ENCODE measurements around the gene F2. TPM values are rescaled to one million over a fixed set of nuclear protein-coding genes. Genes with fewer than 3 reads are reported as not detected.

The F2 gene
- total RNA-seq, 1 donor from 2014 or later: 22.8 TPM

GRCh38 chr11:46690702-46691101 lies 28.3 kb upstream of the F2 start:
- Mint-ChIP-seq H3K27ac (peak overlapping the region; percentile 55), H3K4me1 (ENCODE audit: low read depth) (no peaks in the 10 kb centered on the region), H3K9me3 (ENCODE audit: low read depth) (no peaks in the 10 kb centered on the region), H3K4me3 (ENCODE audit: low read depth) (no peak overlapping the region), H3K36me3 (ENCODE audit: insufficient read depth) (peaks cover 10% of the 10 kb centered on the region), H3K27me3 (no peaks in the 10 kb centered on the region)
- DNase-seq (ENCODE audit: low spot score, unreplicated experiment): no peak
- TF ChIP-seq, protein P1, sequence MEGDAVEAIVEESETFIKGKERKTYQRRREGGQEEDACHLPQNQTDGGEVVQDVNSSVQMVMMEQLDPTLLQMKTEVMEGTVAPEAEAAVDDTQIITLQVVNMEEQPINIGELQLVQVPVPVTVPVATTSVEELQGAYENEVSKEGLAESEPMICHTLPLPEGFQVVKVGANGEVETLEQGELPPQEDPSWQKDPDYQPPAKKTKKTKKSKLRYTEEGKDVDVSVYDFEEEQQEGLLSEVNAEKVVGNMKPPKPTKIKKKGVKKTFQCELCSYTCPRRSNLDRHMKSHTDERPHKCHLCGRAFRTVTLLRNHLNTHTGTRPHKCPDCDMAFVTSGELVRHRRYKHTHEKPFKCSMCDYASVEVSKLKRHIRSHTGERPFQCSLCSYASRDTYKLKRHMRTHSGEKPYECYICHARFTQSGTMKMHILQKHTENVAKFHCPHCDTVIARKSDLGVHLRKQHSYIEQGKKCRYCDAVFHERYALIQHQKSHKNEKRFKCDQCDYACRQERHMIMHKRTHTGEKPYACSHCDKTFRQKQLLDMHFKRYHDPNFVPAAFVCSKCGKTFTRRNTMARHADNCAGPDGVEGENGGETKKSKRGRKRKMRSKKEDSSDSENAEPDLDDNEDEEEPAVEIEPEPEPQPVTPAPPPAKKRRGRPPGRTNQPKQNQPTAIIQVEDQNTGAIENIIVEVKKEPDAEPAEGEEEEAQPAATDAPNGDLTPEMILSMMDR (IDR thresholded peaks at IDR 0.05; ENCODE audit: unreplicated experiment): no peak

DNA sequence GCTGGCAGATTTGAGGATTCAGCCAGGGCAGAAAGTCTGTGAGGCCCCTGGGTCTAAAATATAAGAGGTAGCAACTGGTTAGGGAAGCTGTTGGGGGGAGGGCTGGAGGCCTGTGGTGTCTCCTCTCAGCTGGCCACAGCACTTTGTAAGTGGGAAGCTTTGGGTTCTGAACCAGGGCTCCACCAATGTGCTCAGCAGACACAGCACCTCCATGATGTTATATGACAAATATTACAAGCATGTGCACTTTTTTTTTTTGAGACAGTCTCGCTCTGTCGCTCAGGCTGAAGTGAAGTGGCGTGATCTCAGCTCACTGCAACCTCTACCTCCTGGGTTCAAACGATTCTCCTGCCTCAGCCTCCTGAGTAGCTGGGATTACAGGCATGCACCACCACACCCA lies 26.6 kb upstream of the F2 start:
- no peak overlapping the region for H3K4me3 Mint-ChIP-seq (ENCODE audit: low read depth)
- H3K27me3 Mint-ChIP-seq: no peaks in the 10 kb centered on the region
- H3K9me3 Mint-ChIP-seq (ENCODE audit: low read depth): no peaks in the 10 kb centered on the region
- no peaks in the 10 kb centered on the region for H3K4me1 Mint-ChIP-seq (ENCODE audit: low read depth)
- DNase-seq (ENCODE audit: low spot score, unreplicated experiment): no peak
- TF ChIP-seq, protein P1 (IDR thresholded peaks at IDR 0.05; ENCODE audit: unreplicated experiment): no peak
- H3K27ac Mint-ChIP-seq: no peak overlapping the region
- peaks cover 7% of the 10 kb centered on the region for H3K36me3 Mint-ChIP-seq (ENCODE audit: insufficient read depth)

- DNase-seq (ENCODE audit: low spot score, unreplicated experiment): no peak
- Mint-ChIP-seq H3K27me3 (no peaks in the 10 kb centered on the region), H3K4me3 (ENCODE audit: low read depth) (no peak overlapping the region), H3K36me3 (ENCODE audit: insufficient read depth) (peaks cover 7% of the 10 kb centered on the region), H3K27ac (no peak overlapping the region), H3K4me1 (ENCODE audit: low read depth) (peaks cover 4% of the 10 kb centered on the region), H3K9me3 (ENCODE audit: low read depth) (no peaks in the 10 kb centered on the region)
- TF ChIP-seq, protein P1 (IDR thresholded peaks at IDR 0.05; ENCODE audit: unreplicated experiment): no peak
Measured at GRCh38 chr11:46693597-46694012, 25.4 kb upstream of the F2 start.

DNA sequence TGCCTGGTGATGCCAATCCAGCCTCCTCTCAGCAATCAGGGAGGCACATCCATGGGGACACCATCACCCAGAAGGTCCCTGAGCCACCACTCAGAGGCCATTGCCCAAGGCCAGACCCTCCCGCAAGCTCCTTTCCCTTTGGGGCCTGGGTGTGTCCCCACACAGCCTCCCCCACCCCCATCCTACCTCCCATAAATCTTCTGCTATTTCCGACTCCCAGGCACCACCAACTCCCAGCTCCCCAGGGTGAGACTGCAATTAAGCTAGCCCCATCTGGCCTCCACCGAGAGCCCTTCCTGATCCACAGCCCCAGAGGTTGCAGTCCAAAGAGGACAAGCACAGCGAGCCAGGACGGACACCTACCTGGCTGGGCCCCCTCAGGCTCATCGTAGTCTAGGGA lies 24.9 kb upstream of the F2 start:
- H3K27me3 Mint-ChIP-seq: no peaks in the 10 kb centered on the region
- TF ChIP-seq, protein P1 (IDR thresholded peaks at IDR 0.05; ENCODE audit: unreplicated experiment): no peak
- no peaks in the 10 kb centered on the region for H3K9me3 Mint-ChIP-seq (ENCODE audit: low read depth)
- no peak overlapping the region for H3K4me3 Mint-ChIP-seq (ENCODE audit: low read depth)
- peaks cover 4% of the 10 kb centered on the region for H3K4me1 Mint-ChIP-seq (ENCODE audit: low read depth)
- H3K36me3 Mint-ChIP-seq (ENCODE audit: insufficient read depth): peaks cover 7% of the 10 kb centered on the region
- H3K27ac Mint-ChIP-seq: no peak overlapping the region
- DNase-seq (ENCODE audit: low spot score, unreplicated experiment): no peak

DNA sequence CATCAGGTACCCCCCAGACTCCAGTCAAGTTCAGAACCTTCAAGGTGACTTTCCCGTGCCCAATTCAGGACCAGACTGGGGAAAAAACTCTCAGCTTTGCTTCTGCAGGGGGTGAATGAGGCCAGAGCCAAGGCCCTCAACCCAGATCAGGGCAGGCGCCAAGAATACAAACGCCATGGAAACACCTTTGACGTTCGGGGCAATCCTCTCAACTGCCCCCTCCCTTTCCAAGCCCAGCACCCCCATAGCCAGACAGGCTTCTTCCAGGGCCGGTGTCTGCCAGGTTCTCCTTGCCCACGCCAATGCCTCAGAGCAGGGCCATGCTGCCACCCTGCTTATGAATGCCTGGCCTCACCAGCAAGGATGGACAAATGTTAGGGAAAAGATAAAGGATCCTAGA lies 24.4 kb upstream of the F2 start:
- TF ChIP-seq, protein P1 (IDR thresholded peaks at IDR 0.05; ENCODE audit: unreplicated experiment): no peak
- peaks cover 6% of the 10 kb centered on the region for H3K4me1 Mint-ChIP-seq (ENCODE audit: low read depth)
- H3K36me3 Mint-ChIP-seq (ENCODE audit: insufficient read depth): peaks cover 6% of the 10 kb centered on the region
- no peak overlapping the region for H3K4me3 Mint-ChIP-seq (ENCODE audit: low read depth)
- H3K27me3 Mint-ChIP-seq: no peaks in the 10 kb centered on the region
- H3K9me3 Mint-ChIP-seq (ENCODE audit: low read depth): no peaks in the 10 kb centered on the region
- no peak overlapping the region for H3K27ac Mint-ChIP-seq
- no peak for DNase-seq (ENCODE audit: low spot score, unreplicated experiment)

All from progenitor cell of endocrine pancreas (in vitro differentiated cells).